Measurements from ENCODE around the gene SNX3.

SNX3 gene

GRCh38 chr6:108170332-108171290, 90.2 kb downstream of the SNX3 start:
- DNase-seq (ENCODE audit: low spot score), result no peak

- no peak for DNase-seq (ENCODE audit: low spot score)
These were observed 91.1 kb downstream of the SNX3 start for GRCh38 chr6:108169464-108170331.

- no peak for DNase-seq (ENCODE audit: low spot score)
These were observed 92.1 kb downstream of the SNX3 start for GRCh38 chr6:108168501-108169463.

- no peak for DNase-seq (ENCODE audit: low spot score)
These were observed 92.8 kb downstream of the SNX3 start for GRCh38 chr6:108168090-108168463.

- DNase-seq (ENCODE audit: low spot score), result no peak
These were observed 93.3 kb downstream of the SNX3 start for GRCh38 chr6:108167449-108168089.

- DNase-seq (ENCODE audit: low spot score), result no peak
These were observed 94.0 kb downstream of the SNX3 start for GRCh38 chr6:108166664-108167448.

- DNase-seq (ENCODE audit: low spot score), result peak; percentile 62
These were observed 94.9 kb downstream of the SNX3 start, which contains the start of gene NR2E1 for GRCh38 chr6:108165714-108166663. TSS of gene NR2E1 (plus strand) at chr6:108166022. CDS start at chr6:108166766, 744 bp downstream.

GRCh38 chr6:108164815-108165706, 95.8 kb downstream of the SNX3 start:
- no peak for DNase-seq (ENCODE audit: low spot score)

- DNase-seq (ENCODE audit: low spot score), result no peak
These were observed 96.4 kb downstream of the SNX3 start for GRCh38 chr6:108164543-108164814.

GRCh38 chr6:108163644-108164542, 96.9 kb downstream of the SNX3 start:
- no peak for DNase-seq (ENCODE audit: low spot score)

GRCh38 chr6:108163267-108163643, 97.6 kb downstream of the SNX3 start:
- DNase-seq (ENCODE audit: low spot score), result no peak

- DNase-seq (ENCODE audit: low spot score), result no peak
These were observed 99.0 kb downstream of the SNX3 start for GRCh38 chr6:108161724-108162282.
